HG03045 (cell line): Measurements from ENCODE around the gene PDCD1.
"Not testable (repeated sequence)": the region's sequence is repeated elsewhere in the genome, so short reads cannot be mapped to it uniquely, and the experiment has no call there.

ENCODE experiments used
- ATAC-seq: cut with Tn5 transposase; IDR thresholded peaks from one replicate; pipeline ENCODE4 v1.9.1; 2021; ENCODE audit warnings: mild to moderate bottlenecking, moderate library complexity; ENCODE audit not compliant: unreplicated experiment

PDCD1 gene

DNA sequence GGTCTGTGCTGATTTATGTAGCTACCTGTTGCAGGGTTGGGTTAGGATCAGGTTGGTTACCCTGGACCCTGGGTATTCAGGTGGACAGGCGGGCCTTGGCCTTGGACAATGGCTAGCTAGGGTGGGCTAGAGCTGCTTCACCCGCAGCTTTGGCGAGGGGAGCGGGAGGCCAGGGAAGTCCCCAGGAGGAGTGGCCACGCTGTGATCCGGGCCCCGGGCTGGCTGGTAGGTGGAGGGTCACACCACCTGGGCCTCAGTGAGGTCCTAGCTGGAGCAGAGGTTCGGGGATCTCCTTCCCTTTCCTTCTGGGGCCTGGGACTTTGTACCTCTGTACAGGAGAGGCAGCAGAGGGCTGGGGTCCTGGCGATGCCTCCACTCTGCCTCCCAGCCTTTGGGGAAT is 20.6 kb upstream of the PDCD1 start:
- no peak for ATAC-seq

DNA sequence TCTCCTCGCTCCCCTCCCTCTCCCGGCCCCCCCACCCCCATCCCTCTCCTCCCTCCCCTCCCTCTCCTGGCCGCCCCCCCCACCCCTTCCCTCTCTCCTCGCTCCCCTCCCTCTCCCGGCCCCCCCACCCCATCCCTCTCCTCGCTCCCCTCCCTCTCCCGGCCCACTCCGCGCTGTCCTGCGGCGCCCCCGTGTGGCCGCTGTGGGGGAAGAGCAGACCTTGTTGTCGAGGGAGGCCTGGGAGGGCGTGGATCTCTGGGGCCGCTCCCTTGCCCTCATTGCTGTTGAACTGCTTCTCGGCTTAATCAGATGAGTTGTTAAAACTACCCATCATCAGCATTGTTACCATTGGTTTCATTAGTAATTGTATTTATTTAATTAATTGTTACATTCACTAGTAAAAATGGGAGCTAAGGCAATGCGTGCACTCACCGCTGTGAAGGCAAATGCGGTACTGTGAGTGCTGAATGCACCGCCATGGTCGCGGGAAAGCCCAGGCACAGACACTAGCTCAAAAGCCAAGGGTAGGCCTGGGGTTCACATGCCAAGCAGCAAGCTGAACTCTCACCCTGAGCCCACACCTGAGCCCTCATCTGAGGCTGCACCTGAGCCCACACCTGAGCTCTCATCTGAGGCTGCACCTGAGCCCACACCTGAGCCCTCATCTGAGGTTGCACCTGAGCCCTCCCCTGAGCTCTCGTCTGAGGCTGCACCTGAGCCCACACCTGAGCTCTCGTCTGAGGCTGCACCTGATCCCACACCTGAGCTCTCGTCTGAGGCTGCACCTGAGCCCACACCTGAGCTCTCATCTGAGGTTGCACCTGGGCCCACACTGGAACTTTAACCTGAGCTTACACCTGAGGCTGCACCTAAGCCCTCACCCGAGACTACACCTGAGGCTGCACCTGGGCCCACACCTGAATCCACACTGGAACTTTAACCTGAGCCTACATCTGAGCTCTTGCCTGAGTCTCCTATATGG is 19.6 kb upstream of the PDCD1 start:
- no peak for ATAC-seq

DNA sequence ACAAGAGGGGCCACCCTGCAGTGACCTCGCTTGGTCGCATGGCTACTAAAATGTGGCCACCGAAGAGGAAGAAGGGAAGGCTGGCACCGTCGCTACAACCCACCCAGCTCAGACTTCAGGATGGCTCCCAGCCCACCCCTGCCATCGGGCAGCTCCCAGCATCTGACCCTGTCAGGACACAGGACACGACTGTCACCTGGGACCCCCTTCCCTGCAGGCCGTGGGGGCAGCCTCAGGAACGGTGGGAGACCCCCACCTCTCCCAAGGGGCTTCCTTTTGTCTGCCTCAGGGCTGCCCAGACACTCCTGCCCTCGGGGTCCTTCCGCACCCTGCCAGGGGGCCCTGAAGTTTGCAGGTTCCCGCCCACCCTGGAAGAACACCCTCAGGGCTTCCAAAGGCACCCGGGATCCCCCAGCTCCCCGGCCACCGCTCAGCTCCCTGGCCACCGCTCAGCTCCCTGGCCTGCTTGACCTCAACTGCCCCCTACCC is 18.5 kb upstream of the PDCD1 start:
- no peak for ATAC-seq

DNA sequence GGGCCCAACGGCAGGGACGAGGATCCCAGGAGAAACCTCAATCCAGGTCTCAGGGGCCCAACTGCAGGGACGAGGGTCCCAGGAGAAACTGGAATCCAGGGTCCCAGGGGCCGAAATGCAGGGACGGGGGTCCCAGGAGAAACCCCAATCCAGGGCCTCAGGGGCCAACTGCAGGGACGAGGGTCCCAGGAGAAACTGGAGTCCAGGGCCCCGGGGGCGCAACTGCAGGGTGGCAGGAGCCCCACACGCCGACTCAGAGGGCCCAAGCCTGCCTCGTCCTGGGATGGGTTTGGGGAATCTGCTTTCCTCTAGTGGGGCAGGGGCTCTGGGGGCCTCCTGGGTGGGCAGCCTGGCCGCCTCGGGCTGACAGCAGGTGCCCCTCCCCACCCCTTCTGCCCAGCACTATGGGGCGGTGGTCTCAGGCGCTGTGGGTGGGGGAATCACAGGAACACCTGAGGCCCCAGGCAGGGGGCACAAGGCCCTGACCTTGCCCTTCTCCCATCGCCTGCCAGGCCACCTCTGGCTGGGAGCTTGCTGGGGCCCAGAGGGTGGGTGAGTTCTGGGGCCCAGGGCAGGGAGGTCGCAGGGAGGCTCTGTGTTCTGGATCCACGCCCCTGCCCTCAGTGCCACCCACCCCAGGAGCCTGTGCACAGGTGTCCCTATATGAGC is 18.0 kb upstream of the PDCD1 start:
- no peak for ATAC-seq

DNA sequence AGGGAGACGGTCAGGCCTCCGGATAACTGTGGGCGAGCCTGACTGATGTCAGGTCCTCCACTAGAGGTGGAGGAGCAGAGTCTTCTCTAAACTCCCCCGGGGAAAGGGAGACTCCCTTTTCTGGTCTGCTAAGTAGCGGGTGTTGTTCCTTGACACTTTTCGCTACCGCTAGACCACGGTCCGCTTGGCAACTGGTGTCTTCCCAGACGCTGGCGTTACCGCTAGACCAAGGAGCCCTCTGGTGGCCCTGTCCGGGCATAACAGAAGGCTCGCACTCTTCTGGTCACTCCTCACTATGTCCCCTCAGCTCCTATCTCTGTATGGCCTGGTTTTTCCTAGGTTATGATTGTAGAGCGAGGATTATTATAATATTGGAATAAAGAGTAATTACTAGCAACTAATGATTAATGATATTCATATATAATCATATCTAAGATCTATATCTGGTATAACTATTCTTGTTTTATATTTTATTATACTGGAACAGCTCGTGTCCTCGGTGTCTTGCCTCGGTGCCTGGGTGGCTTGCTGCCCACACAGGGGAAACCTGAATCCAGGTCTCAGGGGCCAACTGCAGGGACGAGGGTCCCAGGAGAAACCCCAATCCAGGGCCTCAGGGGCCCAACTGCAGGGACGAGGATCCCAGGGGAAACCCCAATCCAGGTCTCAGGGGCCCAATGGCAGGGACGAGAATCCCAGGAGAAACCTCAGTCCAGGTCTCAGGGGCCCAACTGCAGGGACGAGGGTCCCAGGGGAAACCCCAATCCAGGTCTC is 17.2 kb upstream of the PDCD1 start:
- ATAC-seq: not testable (repeated sequence)

DNA sequence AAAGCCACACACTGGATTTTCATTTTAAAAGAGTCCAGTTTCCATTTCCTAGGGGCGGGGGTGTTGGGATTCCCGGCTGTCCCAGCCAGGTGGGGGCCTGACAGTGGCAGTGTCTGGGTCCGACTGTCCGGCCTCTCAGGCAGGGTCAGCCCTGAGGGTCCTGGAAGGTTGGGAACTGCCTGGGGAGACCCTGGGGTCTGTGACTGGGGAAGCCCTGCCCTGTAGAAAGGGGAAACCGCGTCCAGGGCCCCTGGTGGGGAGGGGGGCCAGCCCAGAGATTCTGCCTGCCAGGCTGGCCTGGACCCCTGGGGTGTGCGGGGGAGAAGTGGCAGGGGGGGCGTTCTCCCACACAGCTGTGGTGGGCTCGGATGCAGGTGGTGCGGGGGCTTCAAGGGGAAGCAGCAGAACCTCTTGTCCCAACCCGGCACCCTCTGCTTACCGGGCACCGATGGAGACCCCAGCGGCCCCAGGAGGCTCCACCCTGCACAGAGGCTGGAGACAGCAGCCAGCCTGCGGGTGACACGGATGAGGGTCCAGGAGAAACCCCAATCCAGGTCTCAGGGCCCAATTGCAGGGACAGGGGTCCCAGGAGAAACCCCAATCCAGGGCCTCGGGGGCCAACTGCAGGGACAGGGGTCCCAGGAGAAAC is 15.7 kb upstream of the PDCD1 start:
- no peak for ATAC-seq

DNA sequence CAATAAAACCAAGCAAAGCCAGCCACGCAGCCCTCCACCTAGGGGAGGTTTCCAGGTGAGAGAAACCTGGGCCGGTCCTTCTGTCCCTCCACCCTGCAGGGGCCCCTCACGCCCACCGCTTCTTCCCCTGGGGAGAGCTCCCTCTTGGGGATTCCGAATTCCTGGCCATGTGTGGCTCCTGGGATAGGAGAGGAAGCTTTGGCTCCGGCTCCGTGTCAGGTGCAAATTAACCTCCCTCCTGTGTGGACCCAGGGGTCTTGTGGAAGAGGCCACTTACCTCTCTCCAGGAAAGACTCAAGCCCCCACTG is 15.1 kb upstream of the PDCD1 start:
- ATAC-seq: no peak

DNA sequence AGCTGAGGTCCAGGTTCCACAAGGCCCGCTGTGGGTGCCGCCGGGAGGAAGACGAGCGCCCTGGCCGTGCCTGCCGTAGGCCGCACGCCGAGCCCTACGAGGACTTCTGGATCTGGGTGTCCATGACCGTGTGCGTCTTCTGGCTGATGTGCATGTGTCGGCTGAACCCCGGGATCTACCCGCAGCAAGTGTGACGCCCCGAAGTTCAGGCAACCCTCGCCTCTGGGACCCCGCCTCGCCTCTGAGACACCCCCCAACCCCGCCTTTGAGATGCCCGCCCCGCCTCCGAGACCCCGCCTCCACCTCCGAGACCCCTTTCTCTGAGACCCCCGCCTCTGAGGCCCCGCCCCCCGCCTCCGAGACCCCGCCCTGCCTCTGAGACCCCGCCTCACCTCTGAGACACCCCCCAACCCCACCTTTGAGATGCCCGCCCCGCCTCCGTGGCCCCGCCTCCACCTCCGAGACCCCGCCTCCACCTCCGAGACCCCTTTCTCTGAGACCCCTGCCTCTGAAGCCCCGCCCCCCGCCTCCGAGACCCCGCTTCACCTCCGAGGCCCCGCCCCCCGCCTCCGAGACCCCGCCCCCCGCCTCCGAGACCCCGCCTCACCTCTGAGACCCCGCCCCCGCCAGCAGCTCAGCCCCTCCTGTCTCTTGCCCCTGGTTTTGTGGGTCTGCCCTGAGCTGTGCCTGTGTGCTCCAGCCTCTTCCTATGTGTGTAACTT is 14.5 kb upstream of the PDCD1 start:
- no peak for ATAC-seq

DNA sequence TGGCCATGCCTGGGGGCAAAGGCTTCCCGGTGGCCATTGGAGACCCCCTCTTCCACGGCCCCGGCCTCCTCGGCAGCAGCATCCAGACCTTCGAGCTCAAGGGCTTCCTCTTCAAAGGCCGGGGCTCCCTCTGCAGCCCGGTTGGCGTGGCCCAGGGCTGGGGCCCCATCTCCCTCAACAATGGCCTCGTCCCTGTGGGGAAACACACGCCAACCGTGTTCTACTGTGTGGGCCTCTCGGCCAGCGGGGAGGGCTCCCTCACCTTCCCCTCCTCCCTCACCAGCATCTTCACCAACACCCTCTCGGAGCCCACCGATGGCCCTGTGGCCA is 13.6 kb upstream of the PDCD1 start:
- no peak for ATAC-seq

DNA sequence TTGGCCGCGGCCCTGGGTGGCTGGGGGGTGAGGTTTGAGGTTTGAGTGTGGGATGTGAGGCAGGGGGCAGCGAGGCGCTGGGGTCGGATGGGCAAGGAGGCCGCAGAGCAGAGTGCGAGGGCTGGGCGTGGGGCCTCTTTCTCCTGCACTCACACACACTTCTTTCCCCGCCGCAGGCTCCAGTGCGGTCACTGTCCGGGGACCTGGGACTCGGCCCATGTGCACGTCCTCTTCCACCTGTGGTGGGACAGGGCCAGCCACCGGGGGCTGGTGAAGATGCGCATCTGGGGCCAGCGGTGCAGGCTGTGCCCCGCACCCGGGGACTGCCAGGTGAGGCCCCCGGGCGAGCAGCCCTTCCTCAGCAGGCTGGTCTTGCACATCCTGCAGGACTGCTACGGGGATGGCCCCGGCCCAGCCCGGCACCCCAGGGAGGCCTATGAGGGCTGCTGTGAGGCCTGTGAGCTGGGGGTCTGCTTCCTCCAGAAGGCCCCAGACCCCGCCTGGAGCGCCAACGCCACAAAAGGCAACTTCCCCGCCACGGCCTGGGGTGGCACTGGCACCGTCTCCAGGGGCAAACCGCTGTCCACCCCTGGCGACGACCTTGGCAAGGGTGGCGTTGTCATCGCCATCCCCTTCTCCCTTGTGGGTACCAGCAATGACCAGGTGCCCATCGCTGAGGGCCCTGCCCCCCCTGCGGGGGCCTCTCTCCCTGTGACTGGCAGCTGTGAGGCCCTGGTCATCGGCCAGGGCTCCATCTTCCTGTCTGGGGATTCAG is 13.0 kb upstream of the PDCD1 start:
- no peak for ATAC-seq

DNA sequence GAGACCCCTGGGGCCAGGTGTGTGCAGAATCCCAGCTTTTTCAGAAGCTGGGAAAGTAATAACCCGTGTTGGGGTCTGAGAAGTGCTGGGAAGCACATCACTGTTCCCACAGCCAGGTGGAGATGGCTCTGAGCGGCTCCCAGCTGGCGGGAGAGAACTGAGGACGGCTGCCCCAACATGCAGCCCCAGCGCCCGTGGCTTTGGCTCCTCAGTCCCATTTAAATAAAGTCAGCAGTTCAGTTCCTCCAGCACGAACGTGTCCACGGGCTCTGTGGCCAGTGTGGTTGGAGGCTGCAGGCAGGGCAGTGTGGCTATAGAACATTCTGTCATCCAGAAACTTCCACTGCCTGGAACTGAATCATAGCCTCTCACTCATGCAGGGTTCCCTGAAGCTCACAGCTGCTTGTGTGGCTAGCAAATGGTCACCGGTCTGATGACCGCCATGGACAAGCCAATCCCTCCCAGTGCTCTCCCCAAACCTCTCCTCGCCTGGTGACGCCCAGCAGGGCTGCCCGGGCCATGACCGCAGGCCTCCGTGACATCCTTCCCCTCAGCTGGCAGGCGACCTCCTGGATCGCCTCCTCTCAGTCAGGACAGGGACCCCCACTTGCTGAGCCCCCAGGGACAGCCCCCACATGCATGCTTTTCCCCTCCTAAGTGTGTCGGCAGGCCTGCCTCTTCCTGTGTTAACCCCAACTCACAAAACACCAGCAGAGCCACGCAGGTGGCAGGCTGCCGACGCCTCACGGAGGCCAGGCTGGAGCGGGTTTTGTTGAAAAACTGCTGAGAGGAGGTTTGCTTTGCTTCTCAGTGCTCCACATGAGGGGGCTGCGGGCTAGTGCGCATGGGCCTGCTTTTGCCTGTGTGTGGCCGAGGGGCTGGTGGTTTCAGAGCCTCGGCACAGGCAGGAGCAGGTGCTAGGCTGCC is 12.2 kb upstream of the PDCD1 start:
- no peak for ATAC-seq

DNA sequence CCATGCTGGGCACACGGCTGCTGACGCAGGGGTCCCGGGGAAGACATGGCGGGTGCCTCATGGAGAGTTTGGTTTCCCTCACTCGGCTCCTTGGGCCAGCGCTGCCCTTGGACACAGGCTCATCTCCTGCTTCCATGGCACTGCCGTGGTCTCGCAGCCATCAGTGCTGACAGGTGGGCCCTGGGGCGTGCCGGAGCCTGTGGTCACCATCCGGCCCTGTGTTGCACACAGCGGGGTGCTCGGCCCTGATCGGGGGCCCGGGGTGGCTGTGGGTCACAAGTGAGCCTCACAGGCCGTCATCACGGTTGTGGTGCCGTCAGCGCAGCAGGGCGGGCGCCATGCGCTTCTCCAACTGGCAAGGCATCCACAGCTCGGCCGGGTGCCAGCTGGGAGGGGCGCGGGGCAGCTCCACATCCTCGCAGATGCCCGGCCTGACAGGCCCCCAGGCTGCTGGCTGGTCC is 11.4 kb upstream of the PDCD1 start:
- no peak for ATAC-seq

DNA sequence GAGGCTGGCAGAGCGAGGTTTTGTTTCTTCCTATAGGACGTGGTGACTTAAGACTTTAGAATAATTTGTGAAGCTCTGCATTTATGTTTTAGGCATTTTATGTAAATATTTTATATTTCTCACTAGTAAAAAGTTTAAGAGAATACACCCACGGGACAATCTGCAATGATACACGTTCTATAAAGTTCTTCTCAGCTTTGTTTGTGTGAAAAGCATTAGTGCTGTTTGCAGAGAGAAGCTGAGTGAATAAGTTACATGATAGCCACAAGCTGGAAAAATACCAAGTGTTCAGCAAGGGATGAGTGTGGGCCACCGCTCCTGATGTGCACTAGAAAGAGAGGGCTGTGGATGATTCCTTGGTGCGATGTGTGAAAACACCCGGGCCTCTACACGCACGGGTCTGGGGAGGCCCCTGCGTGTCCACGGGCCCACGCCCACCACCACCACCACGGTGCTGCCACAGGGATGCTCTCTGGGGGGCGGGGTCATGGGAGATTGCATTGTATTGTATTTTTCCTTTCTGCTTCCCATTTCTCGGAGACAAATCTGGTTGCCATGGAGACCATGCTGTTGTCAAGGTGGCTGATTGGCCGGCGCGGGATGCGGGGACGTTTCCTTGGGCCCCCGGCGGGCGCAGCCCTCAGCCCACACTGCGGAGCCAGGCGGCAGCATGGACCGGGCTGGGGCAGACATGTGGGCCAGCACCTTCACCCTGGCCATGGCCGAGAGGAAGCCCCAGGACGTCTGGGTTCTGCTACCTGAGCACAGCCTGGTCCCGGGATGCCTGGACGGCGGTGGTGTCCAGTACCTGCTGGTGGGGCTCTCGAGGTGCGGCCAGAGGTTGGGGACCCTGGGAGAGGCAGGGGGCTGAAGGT is 10.6 kb upstream of the PDCD1 start, which contains the start of gene RTP5:
Gene RTP5 (plus strand): TSS at position 643 of the 875 bp plus-strand sequence. CDS start 28 bp downstream, at position 671.
- ATAC-seq: no peak

DNA sequence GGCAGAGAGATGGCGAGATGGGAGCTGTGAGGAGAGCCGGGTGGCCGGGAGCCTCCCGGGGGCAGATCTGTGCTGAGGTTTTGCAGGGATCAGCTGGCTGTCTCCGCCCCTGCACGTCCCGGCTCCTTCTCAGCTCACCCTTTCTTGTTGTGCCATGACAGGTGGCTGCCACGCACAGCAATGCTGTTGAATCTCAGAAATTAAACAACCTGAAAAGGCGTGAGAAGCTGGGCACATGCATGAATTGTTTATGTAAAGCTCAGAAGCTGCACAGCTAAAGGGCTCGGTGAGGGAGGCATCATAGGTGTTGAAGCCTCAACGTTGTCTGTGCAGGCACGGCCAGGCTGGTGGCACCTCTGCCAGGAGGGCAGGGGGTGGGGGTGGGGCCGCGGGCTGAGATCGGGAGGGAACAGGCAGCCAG is 10.0 kb upstream of the PDCD1 start:
- no peak for ATAC-seq

DNA sequence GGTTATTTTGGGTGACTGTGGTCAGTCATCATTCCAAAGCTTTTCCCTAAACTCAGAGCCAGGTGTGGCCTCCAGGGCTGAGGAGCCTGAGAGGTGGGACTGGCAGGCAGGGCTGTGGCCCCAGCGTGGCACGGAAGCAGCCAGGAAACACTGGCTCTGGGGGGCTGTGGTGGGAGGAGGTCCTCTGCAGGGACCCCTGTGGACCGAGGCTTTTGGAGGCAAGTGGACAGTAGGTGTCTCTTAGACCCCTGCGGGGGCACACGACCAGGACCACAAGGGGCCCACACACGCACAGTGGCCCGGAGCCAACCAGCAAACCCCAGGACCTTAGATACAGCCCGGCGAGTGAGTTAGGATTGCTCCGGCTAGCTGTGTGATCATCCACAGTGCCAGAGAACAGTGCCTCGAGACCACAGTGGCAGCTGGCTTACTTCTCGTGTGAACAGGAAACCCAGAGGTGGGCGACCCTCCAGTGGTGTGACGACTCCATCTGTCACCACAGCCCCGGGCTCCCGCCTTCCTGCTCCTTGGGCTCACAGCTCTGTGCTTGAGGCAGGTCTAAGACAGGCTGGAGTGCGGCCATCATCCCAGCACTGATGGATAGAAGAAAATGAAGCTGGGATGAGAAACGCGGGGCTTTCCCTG is 9.2 kb upstream of the PDCD1 start:
- no peak for ATAC-seq

DNA sequence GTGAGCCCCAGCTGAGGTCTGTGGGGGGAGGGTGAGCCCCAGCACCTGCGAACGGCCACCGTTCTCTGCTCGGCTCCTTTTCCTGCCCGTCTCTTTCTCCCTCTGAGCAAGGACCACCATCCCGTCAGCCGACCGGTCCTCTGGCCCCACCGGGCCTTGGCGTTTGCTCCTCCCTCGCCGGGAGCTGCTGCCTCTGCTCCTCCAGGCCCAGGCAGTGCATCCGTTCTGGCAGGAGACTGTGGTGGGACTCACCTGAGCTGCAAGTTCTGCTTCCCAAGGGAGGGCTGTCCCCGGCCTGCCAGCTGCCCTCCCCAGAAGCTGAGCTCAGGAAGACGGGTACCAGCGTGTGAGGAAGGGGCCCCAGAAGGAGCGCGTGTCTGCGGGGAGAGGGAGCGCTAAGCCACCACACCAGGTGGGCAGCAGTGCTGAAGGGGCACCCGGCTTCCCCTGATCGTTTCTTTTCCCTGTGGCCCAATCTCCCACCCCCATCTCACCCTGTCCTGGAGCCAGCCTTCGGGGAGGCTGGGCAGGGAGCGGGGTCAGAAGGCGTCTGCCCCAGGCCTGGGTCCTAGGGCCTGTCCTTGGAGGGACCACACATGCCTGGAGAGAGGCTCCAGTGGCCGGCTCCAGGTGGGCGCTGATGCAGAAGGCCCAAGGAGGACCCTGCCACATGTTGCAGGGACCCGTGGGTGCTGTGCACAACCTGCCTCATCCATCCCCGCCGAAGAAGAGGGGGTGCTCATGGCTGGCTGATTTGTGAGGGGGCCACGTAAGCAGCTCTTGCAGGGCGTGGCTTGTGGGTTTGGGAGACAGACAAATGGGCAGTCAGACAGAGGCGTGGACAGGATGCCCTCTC is 8.3 kb upstream of the PDCD1 start:
- ATAC-seq: no peak
